ENCODE measurements around the gene GAS2L1. TPM values are rescaled to one million over a fixed set of nuclear protein-coding genes. Genes with fewer than 3 reads are reported as not detected.
A peak's percentile ranks its signal among the peaks of the same experiment; 100 is the strongest.

GAS2L1 gene
- total and polyA plus RNA-seq, 2 experiments from 2014 or later: 17.3 to 21.0 TPM

DNA sequence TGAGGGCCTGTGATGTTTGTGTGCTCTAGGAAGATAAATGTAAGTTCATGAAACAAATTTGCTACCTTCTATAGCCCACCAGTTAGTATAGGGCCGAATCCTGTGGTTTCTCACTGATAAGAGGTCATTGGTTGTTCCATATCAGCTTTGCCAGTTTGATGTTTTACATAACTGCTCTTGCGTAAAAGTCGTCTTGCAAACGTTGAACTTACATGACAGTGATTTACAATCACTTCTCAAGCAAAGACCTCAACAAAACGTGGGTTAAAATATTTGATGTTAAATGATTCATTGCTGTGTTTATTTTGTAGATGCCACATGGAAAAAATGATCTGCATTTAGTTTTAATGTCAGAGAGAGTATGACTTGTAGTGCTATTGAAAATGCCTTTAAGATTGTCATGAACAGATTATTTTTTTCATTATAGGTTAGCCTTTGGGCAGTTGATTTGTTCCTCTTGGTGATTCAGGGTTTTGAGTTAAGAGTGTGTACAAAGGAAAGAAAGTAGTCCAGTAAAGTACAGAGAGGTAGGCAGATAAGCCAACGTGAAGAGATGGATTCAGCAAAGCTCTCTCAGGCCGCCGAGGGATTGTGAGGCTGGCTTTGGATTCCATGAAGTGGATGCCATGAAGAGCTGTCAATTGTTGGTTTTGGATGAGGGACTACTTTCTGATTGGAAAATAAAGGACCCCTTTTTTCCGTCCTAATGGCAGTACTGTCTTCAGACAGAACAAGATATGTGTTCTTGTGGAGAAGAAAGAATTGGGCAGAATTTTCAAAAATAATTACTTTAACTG is 35.8 kb upstream of the GAS2L1 start:
- no peaks in the 10 kb centered on the region for H3K9me3 ChIP-seq (ENCODE audit: low read depth)
- no peaks in the 10 kb centered on the region for H3K27me3 ChIP-seq
- TF ChIP-seq, protein P1, sequence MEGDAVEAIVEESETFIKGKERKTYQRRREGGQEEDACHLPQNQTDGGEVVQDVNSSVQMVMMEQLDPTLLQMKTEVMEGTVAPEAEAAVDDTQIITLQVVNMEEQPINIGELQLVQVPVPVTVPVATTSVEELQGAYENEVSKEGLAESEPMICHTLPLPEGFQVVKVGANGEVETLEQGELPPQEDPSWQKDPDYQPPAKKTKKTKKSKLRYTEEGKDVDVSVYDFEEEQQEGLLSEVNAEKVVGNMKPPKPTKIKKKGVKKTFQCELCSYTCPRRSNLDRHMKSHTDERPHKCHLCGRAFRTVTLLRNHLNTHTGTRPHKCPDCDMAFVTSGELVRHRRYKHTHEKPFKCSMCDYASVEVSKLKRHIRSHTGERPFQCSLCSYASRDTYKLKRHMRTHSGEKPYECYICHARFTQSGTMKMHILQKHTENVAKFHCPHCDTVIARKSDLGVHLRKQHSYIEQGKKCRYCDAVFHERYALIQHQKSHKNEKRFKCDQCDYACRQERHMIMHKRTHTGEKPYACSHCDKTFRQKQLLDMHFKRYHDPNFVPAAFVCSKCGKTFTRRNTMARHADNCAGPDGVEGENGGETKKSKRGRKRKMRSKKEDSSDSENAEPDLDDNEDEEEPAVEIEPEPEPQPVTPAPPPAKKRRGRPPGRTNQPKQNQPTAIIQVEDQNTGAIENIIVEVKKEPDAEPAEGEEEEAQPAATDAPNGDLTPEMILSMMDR (IDR thresholded peaks at IDR 0.05; ENCODE audit: low read depth, low read length): no peak
- no peak overlapping the region for H3K27ac ChIP-seq
- peaks cover 25% of the 10 kb centered on the region for H3K4me1 ChIP-seq (ENCODE audit: low read depth)
- DNase-seq (ENCODE audit: low read depth in 1 of 2, low spot score in 1 of 2): peak in 1 of 2 donors; percentile 45
- peak overlapping the region; percentile 71 for H3K4me3 ChIP-seq
- peaks cover 33% of the 10 kb centered on the region for H3K36me3 ChIP-seq

DNA sequence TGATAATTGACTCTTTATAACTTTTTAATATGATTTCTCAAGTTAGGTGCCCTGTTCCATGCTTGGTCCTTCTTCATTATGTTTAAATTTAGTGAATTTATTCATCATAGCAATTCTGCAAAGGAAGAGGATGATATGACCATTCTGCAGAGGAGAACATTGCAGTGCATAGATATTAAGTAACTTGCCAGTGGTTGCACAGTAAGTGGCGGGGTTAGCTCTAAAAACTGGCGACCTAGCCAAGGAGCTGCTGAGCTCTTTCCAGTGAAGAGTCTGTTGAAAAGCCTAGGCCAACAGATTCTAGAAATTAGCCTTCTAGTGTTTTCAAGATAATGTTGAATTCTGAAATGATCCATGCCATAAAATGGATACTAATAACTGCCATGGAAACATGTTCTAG is 33.8 kb upstream of the GAS2L1 start:
- DNase-seq (ENCODE audit: low read depth in 1 of 2, low spot score in 1 of 2): no peak
- H3K4me3 ChIP-seq: no peak overlapping the region
- peaks cover 20% of the 10 kb centered on the region for H3K4me1 ChIP-seq (ENCODE audit: low read depth)
- no peaks in the 10 kb centered on the region for H3K9me3 ChIP-seq (ENCODE audit: low read depth)
- H3K27me3 ChIP-seq: no peaks in the 10 kb centered on the region
- TF ChIP-seq, protein P1 (IDR thresholded peaks at IDR 0.05; ENCODE audit: low read depth, low read length): no peak
- peaks cover 46% of the 10 kb centered on the region for H3K36me3 ChIP-seq
- no peak overlapping the region for H3K27ac ChIP-seq

DNA sequence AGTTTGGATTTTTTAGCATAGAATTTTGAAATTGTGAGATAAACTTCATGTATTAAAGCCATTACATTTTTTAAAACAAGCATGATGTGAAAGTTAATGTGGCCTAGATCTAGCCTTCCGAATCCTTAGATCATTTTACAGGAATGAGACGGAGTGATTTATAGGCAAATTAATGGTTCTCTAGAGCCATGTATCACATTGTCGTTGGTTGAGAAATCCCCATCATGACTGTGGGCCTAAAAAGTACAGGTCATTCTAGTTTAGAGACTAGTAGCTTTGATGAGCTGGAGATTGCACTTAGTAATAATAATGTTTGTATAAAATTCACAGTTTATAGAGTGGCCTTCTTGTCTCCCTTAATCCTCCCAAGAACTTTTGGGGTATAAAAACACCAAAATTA is 31.3 kb upstream of the GAS2L1 start:
- DNase-seq (ENCODE audit: low read depth in 1 of 2, low spot score in 1 of 2): no peak
- peaks cover 70% of the 10 kb centered on the region for H3K36me3 ChIP-seq
- TF ChIP-seq, protein P1 (IDR thresholded peaks at IDR 0.05; ENCODE audit: low read depth, low read length): no peak

DNA sequence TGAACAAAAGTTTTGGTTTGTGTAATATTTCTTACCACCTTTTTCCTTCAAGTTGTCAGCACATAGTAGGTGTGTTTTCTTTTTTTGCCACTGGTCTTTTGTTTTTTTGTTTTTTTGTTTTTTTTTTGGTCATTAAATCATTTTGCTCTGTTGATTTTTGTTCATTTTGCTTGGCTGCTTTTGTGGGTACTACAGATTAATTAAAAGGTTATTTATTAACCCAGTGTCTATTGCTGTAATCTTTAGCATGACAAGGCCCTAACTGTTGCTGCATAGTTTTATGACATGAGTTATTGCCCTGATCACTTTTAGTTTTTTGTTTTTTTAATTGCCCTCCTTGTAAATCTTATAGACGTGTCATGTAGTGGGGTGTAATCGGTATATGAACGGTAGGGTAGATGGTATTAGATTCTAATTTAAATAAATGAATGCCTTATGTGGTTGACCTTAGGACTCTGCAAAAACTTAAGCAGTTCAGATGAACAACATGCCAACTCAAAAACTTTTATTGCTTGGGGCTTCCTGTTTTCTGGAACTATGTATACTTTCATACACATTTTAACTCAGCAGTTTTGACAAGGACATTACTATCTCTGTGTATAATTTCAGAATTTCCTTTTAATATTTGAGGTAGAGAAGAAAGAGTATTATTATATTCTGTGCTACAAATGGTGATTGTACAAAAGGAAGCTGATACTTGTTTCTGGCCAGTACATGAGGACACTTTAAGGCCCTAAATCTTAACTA is 30.5 kb upstream of the GAS2L1 start:
- Histone ChIP-seq H3K9me3 (ENCODE audit: low read depth) (no peaks in the 10 kb centered on the region), H3K27me3 (no peaks in the 10 kb centered on the region), H3K27ac (no peak overlapping the region), H3K36me3 (peaks cover 75% of the 10 kb centered on the region), H3K4me1 (ENCODE audit: low read depth) (peaks cover 5% of the 10 kb centered on the region), H3K4me3 (no peak overlapping the region)
- TF ChIP-seq, protein P1 (IDR thresholded peaks at IDR 0.05; ENCODE audit: low read depth, low read length): no peak
- DNase-seq (ENCODE audit: low read depth in 1 of 2, low spot score in 1 of 2): no peak

More for the DNA sequence above, 31.3 kb upstream of the GAS2L1 start:
- H3K27ac ChIP-seq: no peak overlapping the region
- no peak overlapping the region for H3K4me3 ChIP-seq
- H3K9me3 ChIP-seq (ENCODE audit: low read depth): no peaks in the 10 kb centered on the region
- H3K27me3 ChIP-seq: no peaks in the 10 kb centered on the region
- peaks cover 13% of the 10 kb centered on the region for H3K4me1 ChIP-seq (ENCODE audit: low read depth)

DNA sequence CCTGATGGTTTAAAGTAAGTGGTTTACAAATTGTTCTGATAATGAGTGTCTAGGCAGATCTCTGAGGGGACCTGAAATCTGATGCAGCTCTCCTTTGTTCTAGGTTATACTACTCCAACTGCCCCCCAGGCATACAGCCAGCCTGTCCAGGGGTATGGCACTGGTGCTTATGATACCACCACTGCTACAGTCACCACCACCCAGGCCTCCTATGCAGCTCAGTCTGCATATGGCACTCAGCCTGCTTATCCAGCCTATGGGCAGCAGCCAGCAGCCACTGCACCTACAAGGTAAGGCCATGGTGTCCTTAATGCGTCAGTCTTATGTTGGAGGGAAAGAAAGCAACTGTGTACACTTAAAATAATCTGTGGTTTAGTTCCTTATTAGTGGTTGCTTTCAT is 28.5 kb upstream of the GAS2L1 start:
- Histone ChIP-seq H3K4me3 (no peak overlapping the region), H3K27me3 (no peaks in the 10 kb centered on the region), H3K36me3 (peaks cover 86% of the 10 kb centered on the region), H3K27ac (no peak overlapping the region), H3K9me3 (ENCODE audit: low read depth) (no peaks in the 10 kb centered on the region), H3K4me1 (ENCODE audit: low read depth) (no peaks in the 10 kb centered on the region)
- DNase-seq (ENCODE audit: low read depth in 1 of 2, low spot score in 1 of 2): no peak
- TF ChIP-seq, protein P1 (IDR thresholded peaks at IDR 0.05; ENCODE audit: low read depth, low read length): no peak
